Cardiac fibroblast (primary cell): ENCODE results near the gene TXK.

Experiments
- DNase-seq, 2 donors: peaks; one replicate each; pipeline versions ENCODE4 v3.0.0 to v3.0.0-alpha.2; 2010; ENCODE audit warnings: low read depth in 2 of 2
- H3K4me3 ChIP-seq, 2 donors: replicated peaks in 1 of 2; 1 replicate in 1 of 2; 2 replicates in 1 of 2; pipeline ENCODE4 v1.5.1; 2011; ENCODE audit warnings: low read depth in 2 of 2, low read length in 2 of 2, mild to moderate bottlenecking in 2 of 2, moderate library complexity in 1 of 2
- TF ChIP-seq, protein P1 (sequence below): IDR thresholded peaks from one replicate; pipeline ENCODE4 v1.5.1; 2011; ENCODE audit warnings: low read depth, mild to moderate bottlenecking, low read length, inconsistent platforms

The TXK gene

GRCh38 chr4:48139691-48140090, 5.6 kb upstream of the TXK start:
- no peak overlapping the region for H3K4me3 ChIP-seq
- peak in 1 of 2 donors; percentile 28 for DNase-seq
- TF ChIP-seq, protein P1, sequence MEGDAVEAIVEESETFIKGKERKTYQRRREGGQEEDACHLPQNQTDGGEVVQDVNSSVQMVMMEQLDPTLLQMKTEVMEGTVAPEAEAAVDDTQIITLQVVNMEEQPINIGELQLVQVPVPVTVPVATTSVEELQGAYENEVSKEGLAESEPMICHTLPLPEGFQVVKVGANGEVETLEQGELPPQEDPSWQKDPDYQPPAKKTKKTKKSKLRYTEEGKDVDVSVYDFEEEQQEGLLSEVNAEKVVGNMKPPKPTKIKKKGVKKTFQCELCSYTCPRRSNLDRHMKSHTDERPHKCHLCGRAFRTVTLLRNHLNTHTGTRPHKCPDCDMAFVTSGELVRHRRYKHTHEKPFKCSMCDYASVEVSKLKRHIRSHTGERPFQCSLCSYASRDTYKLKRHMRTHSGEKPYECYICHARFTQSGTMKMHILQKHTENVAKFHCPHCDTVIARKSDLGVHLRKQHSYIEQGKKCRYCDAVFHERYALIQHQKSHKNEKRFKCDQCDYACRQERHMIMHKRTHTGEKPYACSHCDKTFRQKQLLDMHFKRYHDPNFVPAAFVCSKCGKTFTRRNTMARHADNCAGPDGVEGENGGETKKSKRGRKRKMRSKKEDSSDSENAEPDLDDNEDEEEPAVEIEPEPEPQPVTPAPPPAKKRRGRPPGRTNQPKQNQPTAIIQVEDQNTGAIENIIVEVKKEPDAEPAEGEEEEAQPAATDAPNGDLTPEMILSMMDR: no peak

DNA sequence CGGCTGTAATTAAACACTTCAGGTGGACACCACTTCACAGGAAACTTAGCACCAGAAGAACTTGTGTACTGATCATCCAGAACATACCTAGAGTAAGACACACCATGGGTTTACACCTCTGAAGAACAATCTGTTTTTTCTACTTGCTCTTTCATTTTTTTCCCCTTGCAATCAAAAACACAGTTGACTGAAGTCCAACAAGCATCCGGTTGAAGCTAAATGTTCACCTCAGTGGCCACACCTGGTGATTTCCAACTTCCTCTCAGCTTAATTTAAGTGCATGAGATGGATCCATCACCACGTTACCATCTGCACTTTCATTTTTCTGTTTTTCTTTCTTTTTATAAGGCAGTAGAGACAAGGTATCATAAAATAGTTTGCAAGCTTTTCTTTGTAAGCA, 4.9 kb upstream of the TXK start:
- DNase-seq: no peak
- TF ChIP-seq, protein P1: no peak
- no peak overlapping the region for H3K4me3 ChIP-seq

DNA sequence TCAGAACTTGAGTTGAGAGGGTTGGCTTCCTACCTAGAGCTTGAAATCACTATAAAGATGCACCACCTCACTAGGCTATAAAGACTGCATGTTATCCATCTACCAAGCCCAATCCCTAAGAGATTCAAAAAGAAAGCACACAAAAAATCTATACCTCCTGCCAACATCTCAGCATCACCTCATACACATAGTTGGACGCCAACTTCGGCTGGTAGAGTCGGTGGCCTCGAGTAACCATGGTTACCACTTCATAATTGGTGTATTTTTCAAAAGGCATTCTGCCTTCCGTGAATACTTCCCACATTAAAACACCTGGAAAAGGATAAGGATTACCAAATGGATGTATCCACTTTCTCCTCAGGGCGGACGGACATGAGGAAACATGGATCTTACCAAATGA, 4.5 kb upstream of the TXK start:
- DNase-seq: no peak
- TF ChIP-seq, protein P1: no peak
- H3K4me3 ChIP-seq: no peak overlapping the region

DNA sequence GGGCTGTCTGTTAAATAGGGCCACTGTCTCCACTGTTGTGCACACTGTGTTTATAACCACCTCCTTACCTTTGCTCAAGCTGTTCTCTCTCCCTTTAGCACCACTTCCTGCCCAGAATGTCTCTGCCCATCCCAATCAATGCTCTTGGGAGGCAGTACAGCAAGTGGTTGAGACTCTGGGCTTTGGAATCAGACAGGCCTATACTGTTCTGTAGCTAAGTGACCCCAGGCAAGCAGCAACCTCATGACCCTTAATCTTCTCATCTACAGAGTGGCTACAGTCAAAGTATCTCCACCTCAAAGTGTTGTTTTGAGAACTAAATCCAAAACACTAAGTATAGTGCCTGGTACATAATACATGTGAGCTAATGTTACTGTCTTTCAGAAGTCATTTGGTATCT, 3.8 kb upstream of the TXK start:
- TF ChIP-seq, protein P1: no peak

GRCh38 chr4:48133669-48134068, 381 bp downstream of the TXK start:
- H3K4me3 ChIP-seq: no peak overlapping the region
- TF ChIP-seq, protein P1: no peak

More for the DNA sequence above, 3.8 kb upstream of the TXK start:
- no peak for DNase-seq
- no peak overlapping the region for H3K4me3 ChIP-seq

GRCh38 chr4:48131736-48132135, 2.3 kb downstream of the TXK start:
- no peak overlapping the region for H3K4me3 ChIP-seq
- DNase-seq: no peak
- TF ChIP-seq, protein P1: no peak

More at GRCh38 chr4:48133669-48134068, 381 bp downstream of the TXK start:
- DNase-seq: peak in 1 of 2 donors; percentile 18

DNA sequence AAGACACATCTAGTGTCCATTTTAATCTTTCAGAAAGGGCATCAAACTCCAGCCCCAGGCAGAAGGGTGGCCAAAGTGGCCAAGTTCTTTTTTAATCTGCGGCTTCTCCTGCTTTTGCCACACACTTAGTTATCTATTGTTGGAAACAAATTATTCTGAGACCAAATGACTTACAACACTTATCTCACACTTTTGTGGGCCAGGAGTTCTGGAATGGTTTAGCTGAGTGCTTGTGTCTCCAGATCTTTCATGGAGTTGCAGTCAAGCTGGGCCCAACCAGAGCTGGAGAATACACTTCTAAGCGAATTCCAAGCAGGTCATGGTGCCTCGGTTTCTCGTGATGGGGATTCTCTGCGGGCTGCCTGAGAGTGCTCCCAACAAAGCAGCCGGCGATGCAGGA, 4.0 kb downstream of the TXK start:
- DNase-seq: peak in 1 of 2 donors; percentile 7
- TF ChIP-seq, protein P1: no peak
- H3K4me3 ChIP-seq: no peak overlapping the region
